HepG2 (cell line): Measurements from ENCODE around the gene FURIN. TPM values are rescaled to one million over a fixed set of nuclear protein-coding genes. Genes with fewer than 3 reads are reported as not detected.

Experiments
- FIP1L1 ChIP-seq: fragments of 200-400 bp; formaldehyde crosslinking; IDR thresholded peaks from 2 replicates; pipeline ENCODE4 v1.6.1; 2018; ENCODE audit warnings: low read depth, mild to moderate bottlenecking, low read length, moderate library complexity, borderline replicate concordance; ENCODE audit not compliant: insufficient read depth
- HMG20B ChIP-seq: conservative IDR thresholded peaks from 2 replicates; pipeline ENCODE4 v1.6.1; 2016; ENCODE audit warnings: missing genetic modification reagents, missing compliant biosample characterization
- NFATC3 ChIP-seq: sonication (generic); formaldehyde crosslinking; IDR thresholded peaks from 2 replicates; pipeline ENCODE4 v1.5.1; 2020; ENCODE audit warnings: mild to moderate bottlenecking, missing genetic modification reagents
- TEAD3 ChIP-seq: optimal IDR thresholded peaks from 2 replicates; pipeline ENCODE3; 2016; ENCODE audit warnings: borderline replicate concordance
- ZBTB10 ChIP-seq: sonication (generic); formaldehyde crosslinking; IDR thresholded peaks from 2 replicates; pipeline ENCODE4 v1.4.0; 2020; ENCODE audit warnings: missing genetic modification reagents, borderline replicate concordance
- ZNF704 ChIP-seq: sonication (generic); formaldehyde crosslinking; IDR thresholded peaks from 2 replicates; pipeline ENCODE4 v1.8.1; 2023; ENCODE audit warnings: mild to moderate bottlenecking, inconsistent platforms, moderate library complexity, missing genetic modification reagents, borderline replicate concordance
- polyA plus RNA-seq, 8 experiments: library from polyadenylated mRNA; depleted of rRNA in 3 of 8; stranded (reverse) in 7 of 8; unstranded in 1 of 8; fragments of >200 nt; fragmentation: Illumina TruSeq in 4 of 8; extraction: Trizol in 4 of 8; gene quantifications; 2 replicates each; pipeline versions ENCODE4 v1.2.1 to v1.2.3, GENCODE V29; 2011 to 2016; ENCODE audit warnings: low read depth in 4 of 8, missing spikeins in 1 of 8, mixed read lengths in 1 of 8; ENCODE audit not compliant: insufficient read depth in 1 of 8
- total RNA-seq, 5 experiments: library from RNA; depleted of rRNA; stranded (reverse); fragments of >200 nt; fragmentation: Illumina TruSeq; extraction: Trizol; gene quantifications; 2 replicates each; pipeline ENCODE4 v1.2.3, GENCODE V29; 2016; ENCODE audit warnings: low read depth in 1 of 5

The FURIN gene
- total and polyA plus RNA-seq, 2 of the 13 experiments (the other 11 are each of a cell fraction or from before 2014, with no cell fraction given): 15.2 to 17.4 TPM

GRCh38 chr15:90839187-90840071 lies 29.0 kb upstream of the FURIN start (continued):
- TF ChIP-seq TEAD3 (CRISPR knock-in tag): no peak
- TF ChIP-seq FIP1L1: no peak
- TF ChIP-seq NFATC3 (CRISPR knock-in tag): no peak
- no peak for TF ChIP-seq ZBTB10 (CRISPR knock-in tag)
- no peak for TF ChIP-seq ZNF704
- TF ChIP-seq HMG20B (CRISPR knock-in tag): no peak
